ENCODE data around the gene DHRS2.
A peak's percentile ranks its signal among the peaks of the same experiment; 100 is the strongest.
"Not testable (repeated sequence)": the region's sequence is repeated elsewhere in the genome, so short reads cannot be mapped to it uniquely, and the experiment has no call there.

Gene DHRS2

GRCh38 chr14:23632461-23633159, 3.6 kb upstream of the DHRS2 start:
- no peak for DNase-seq (ENCODE audit: low read depth, low spot score)

GRCh38 chr14:23633160-23633701, 2.9 kb upstream of the DHRS2 start:
- peak; percentile 20 for DNase-seq (ENCODE audit: low read depth, low spot score)

- not testable (repeated sequence) for DNase-seq (ENCODE audit: low read depth, low spot score)
Measured at GRCh38 chr14:23634698-23635412, 1.3 kb upstream of the DHRS2 start.

- DNase-seq (ENCODE audit: low read depth, low spot score) = not testable (repeated sequence)
Measured at GRCh38 chr14:23637312-23637654, 1.1 kb downstream of the DHRS2 start.

GRCh38 chr14:23637655-23638413, 1.7 kb downstream of the DHRS2 start:
- not testable (repeated sequence) for DNase-seq (ENCODE audit: low read depth, low spot score)

- peak; percentile 12 for DNase-seq (ENCODE audit: low read depth, low spot score)
Measured at GRCh38 chr14:23638414-23639047, 2.4 kb downstream of the DHRS2 start.

GRCh38 chr14:23639048-23639890, 3.1 kb downstream of the DHRS2 start:
- no peak for DNase-seq (ENCODE audit: low read depth, low spot score)

GRCh38 chr14:23639891-23640523, 3.8 kb downstream of the DHRS2 start:
- DNase-seq (ENCODE audit: low read depth, low spot score) = no peak

GRCh38 chr14:23640524-23641141, 4.5 kb downstream of the DHRS2 start:
- no peak for DNase-seq (ENCODE audit: low read depth, low spot score)

- no peak for DNase-seq (ENCODE audit: low read depth, low spot score)
Measured at GRCh38 chr14:23641180-23641914, 5.2 kb downstream of the DHRS2 start.

- DNase-seq (ENCODE audit: low read depth, low spot score) = no peak
Measured at GRCh38 chr14:23641915-23642588, 5.9 kb downstream of the DHRS2 start.

- no peak for DNase-seq (ENCODE audit: low read depth, low spot score)
Measured at GRCh38 chr14:23643533-23644194, 7.5 kb downstream of the DHRS2 start.

GRCh38 chr14:23644195-23644918, 8.2 kb downstream of the DHRS2 start:
- DNase-seq (ENCODE audit: low read depth, low spot score) = no peak

- DNase-seq (ENCODE audit: low read depth, low spot score) = no peak
Measured at GRCh38 chr14:23644919-23645336, 8.8 kb downstream of the DHRS2 start.

GRCh38 chr14:23645504-23645811, 9.3 kb downstream of the DHRS2 start:
- DNase-seq (ENCODE audit: low read depth, low spot score) = no peak

- DNase-seq (ENCODE audit: low read depth, low spot score) = no peak
Measured at GRCh38 chr14:23645812-23646647, 9.9 kb downstream of the DHRS2 start.

Measured in ELF-1 (cell line).